Psoas muscle (tissue), 8 donors: ENCODE measurements around the gene MYO7A. TPM values are rescaled to one million over a fixed set of nuclear protein-coding genes. Genes with fewer than 3 reads are reported as not detected.

Source experiments
- ATAC-seq, 4 donors: fragments of 200-7000 bp; cut with Tn5 transposase; one replicate each; pipeline ENCODE4 v1.9.1; 2020; ENCODE audit warnings: moderate library complexity in 3 of 4, mild to moderate bottlenecking in 2 of 4
- DNase-seq, 2 donors: peaks; one replicate each; pipeline ENCODE4 v3.0.0-alpha.2; 2020
- H3K27ac ChIP-seq: fragments of 200-600 bp; one replicate; pipeline ENCODE4 v1.8.0; 2022
- H3K27me3 ChIP-seq, 3 donors: fragments of 200-600 bp in 1 of 3; one replicate each; pipeline versions ENCODE4 v1.6.1 to v1.8.0; 2013 to 2022; ENCODE audit warnings: low read length in 2 of 3, mild to moderate bottlenecking in 2 of 3, moderate library complexity in 1 of 3; ENCODE audit not compliant: insufficient read depth in 3 of 3
- H3K36me3 ChIP-seq, 2 donors: fragments of 200-600 bp in 1 of 2; one replicate each; pipeline versions ENCODE4 v1.6.1 to v1.8.0; 2013 to 2022; ENCODE audit warnings: low read depth in 1 of 2, mild to moderate bottlenecking in 1 of 2, moderate library complexity in 1 of 2; ENCODE audit not compliant: insufficient read depth in 1 of 2
- H3K4me1 ChIP-seq: fragments of 200-600 bp; one replicate; pipeline ENCODE4 v1.8.0; 2022
- H3K4me3 ChIP-seq: fragments of 200-600 bp; one replicate; pipeline ENCODE4 v1.8.0; 2022; ENCODE audit warnings: mild to moderate bottlenecking
- H3K9me3 ChIP-seq: fragments of 200-600 bp; one replicate; pipeline ENCODE4 v1.8.0; 2022
- CTCF ChIP-seq: fragments of 200-600 bp; IDR thresholded peaks from one replicate; pipeline ENCODE4 v1.8.0; 2022; ENCODE audit warnings: antibody characterized with exemption
- WGBS, 3 donors: extraction: QIAGEN DNeasy Blood & Tissue Kit; methylation state at CpG; one replicate each; pipeline versions ENCODE4 v1.1.6 to v1.1.7; 2013; 5-methylcytosine and 5-hydroxymethylcytosine counted together
- intact Hi-C, 2 donors: fragments of 100-400 bp; cut with DNase I; formaldehyde crosslinking; loops; one replicate each; pipeline versions ENCODE4 v1.11.0 to v1.14.2; 2022
- polyA plus RNA-seq, 3 donors: library from polyadenylated mRNA; stranded (reverse); fragments of 200-250 nt; gene quantifications; one replicate each; pipeline ENCODE4 v1.2.3, GENCODE V29; 2013
- total RNA-seq, 4 donors: library from RNA; stranded (reverse); fragmentation: NEBNext Ultra II Directional in 2 of 4; extraction: Animal tissue kit (Norgen Biotek cat#: 25700) in 2 of 4; gene quantifications; one replicate each; pipeline versions ENCODE4 v1.2.1 to v1.2.4, GENCODE V29; 2021 to 2023
- donor health status: healthy with polysubstance abuse.
- donor health status: DM: no; HTN: no; CAD: no; lungs with moderate emphysema.
- donor health status: Bipolar disorder and iron deficiency.
- donor health status: healthy.
- donor health status: DM: yes; HTN: yes; CAD: no.
- donor health status: DM: no; HTN: no; CAD: no.
- donor health status: DM: no; HTN: no; CAD: no.
- donor health status: DM: yes; HTN: yes; CAD: no.

The MYO7A gene
- total and polyA plus RNA-seq, 7 donors, result 0.62 to 3.0 (median 2.3) TPM

GRCh38 chr11:77121096-77121640, 6.9 kb upstream of the MYO7A start:
- Histone ChIP-seq H3K36me3 (no peaks in the 10 kb centered on the region), H3K27ac (no peak overlapping the region), H3K4me3 (no peak overlapping the region), H3K9me3 (no peaks in the 10 kb centered on the region), H3K27me3 (no peaks in the 10 kb centered on the region), H3K4me1 (no peaks in the 10 kb centered on the region)
- peak; percentile 5 to 24 for DNase-seq
- TF ChIP-seq CTCF, result no peak
- no peak for ATAC-seq
- intact Hi-C loops, result no loop called here
- 89 to 91% (median 90%) methylated on average over 10 of the region's 10 CpGs for WGBS, 3 donors

- intact Hi-C loops, result no loop called here
- Histone ChIP-seq H3K4me1 (no peaks in the 10 kb centered on the region), H3K27ac (no peak overlapping the region), H3K9me3 (no peaks in the 10 kb centered on the region), H3K36me3 (no peaks in the 10 kb centered on the region), H3K27me3 (no peaks in the 10 kb centered on the region), H3K4me3 (no peak overlapping the region)
- WGBS, 3 donors, result 89 to 95% (median 92%) methylated on average over 8 of the region's 8 CpGs
- peak in 1 of 2 donors; percentile 23 for DNase-seq
- no peak for TF ChIP-seq CTCF
- no peak for ATAC-seq
These were observed 6.0 kb upstream of the MYO7A start for GRCh38 chr11:77121876-77122575.

- Histone ChIP-seq H3K27ac (no peak overlapping the region), H3K4me1 (no peaks in the 10 kb centered on the region), H3K27me3 (no peaks in the 10 kb centered on the region), H3K36me3 (no peaks in the 10 kb centered on the region), H3K4me3 (no peak overlapping the region), H3K9me3 (no peaks in the 10 kb centered on the region)
- 85 to 93% (median 90%) methylated on average over 7 of the region's 7 CpGs for WGBS, 3 donors
- DNase-seq (peak in 1 of 2 donors; percentile 8), ATAC-seq (no peak)
- no peak for TF ChIP-seq CTCF
- intact Hi-C loops, result no loop called here
These were observed 5.4 kb upstream of the MYO7A start for GRCh38 chr11:77122576-77123212.

GRCh38 chr11:77123591-77123990, 4.5 kb upstream of the MYO7A start:
- intact Hi-C loops, result no loop called here
- peak; percentile 9 to 34 for DNase-seq
- H3K27ac ChIP-seq, result no peak overlapping the region

More at GRCh38 chr11:77123591-77123990, 4.5 kb upstream of the MYO7A start:
- Histone ChIP-seq H3K9me3 (no peaks in the 10 kb centered on the region), H3K27me3 (no peaks in the 10 kb centered on the region), H3K4me1 (no peaks in the 10 kb centered on the region), H3K36me3 (no peaks in the 10 kb centered on the region), H3K4me3 (no peak overlapping the region)
- 87 to 95% (median 88%) methylated on average over 8 of the region's 8 CpGs for WGBS, 3 donors
- no peak for TF ChIP-seq CTCF
- ATAC-seq, result no peak
